CD4-positive, alpha-beta T cell treated with Interferon alpha-2 for 1 hour (primary cell): ENCODE measurements around the gene DIS3L2.

Experiments used
- DNase-seq, 2 donors: peaks; one replicate each; pipeline ENCODE4 v3.0.0-alpha.2; 2020 to 2022

DIS3L2 gene

GRCh38 chr2:231960810-231961348, 634 bp upstream of the DIS3L2 start:
- DNase-seq: no peak

DNA sequence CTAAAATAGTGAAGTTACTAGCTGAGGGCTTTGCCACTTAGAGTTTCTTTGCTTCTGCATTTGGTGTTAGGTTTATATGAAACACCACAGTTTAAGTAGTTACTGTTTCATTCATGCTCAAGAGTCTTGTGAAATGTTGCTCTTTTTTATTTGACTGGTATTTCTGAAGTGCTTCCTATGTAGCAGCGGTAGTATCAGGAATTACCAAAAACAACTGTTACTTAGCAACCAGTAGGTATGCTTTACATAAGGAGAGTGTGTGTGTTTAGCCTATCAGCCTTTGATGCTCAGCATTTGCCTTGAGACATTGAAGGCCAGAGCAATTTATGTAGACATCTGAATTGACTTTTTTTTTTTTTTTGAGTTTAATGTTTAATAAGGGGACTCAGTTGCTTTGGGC, 3.6 kb downstream of the DIS3L2 start:
- DNase-seq: no peak

DNA sequence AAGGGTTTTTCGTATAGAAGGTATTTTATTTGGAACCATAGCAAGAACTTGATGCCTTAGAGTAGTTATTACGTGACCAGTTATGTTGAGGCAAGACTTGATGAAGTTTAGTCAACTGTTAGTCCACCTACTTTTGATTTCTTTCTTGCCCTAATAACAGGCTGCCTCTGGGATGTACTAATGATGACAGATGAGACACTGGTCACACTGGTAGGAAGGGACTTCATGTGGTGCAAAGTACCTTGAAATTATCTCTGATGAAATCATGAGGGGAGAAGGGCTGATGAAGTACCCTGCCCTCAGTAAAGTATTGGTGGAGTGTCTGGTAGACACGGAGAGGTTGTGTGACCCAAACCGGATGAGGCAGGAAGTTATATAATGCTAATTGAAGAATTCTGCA, 5.4 kb downstream of the DIS3L2 start:
- no peak for DNase-seq

- no peak for DNase-seq
Observed at GRCh38 chr2:231968820-231969219, 7.3 kb downstream of the DIS3L2 start.

- DNase-seq: no peak
Observed at GRCh38 chr2:231970461-231970860, 8.9 kb downstream of the DIS3L2 start.

DNA sequence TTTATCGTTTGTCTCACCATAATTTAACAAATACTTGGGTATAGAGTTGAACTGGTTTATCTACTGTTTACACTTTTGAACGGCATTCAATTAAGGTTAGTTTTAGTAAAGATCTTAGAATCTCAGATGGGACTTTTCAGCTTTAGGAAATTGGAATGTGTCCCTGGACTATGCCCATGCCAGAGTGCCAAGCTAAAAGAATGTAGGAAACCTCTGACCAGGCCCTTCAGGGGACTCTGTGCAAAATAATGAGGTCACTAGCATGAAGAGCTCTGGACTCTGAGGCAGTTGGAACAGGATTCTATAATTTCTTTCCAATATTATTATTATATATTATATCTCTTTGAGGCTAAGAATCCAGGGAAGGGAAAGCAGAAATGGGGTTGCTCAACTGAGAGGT, 13.5 kb downstream of the DIS3L2 start:
- no peak for DNase-seq

GRCh38 chr2:231977430-231977829, 15.9 kb downstream of the DIS3L2 start:
- DNase-seq: no peak

DNA sequence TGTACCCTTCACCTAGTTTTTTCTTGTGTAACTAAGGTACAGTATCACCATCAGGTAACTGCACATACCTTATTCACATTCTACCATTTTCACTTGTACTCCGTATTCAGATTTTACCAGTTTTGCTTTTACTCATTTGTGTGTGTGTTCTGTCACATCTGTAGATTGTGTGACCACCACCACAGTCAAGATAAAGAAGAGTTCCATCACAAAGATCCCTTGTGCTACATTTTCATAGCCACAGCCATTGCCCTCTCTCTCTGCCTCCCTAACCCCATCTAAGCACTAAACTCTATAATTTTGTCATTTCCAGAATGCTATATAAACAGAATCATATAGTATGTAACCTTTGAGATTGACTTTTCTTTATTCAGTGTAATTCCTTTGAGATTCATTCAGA, 23.5 kb downstream of the DIS3L2 start:
- DNase-seq: no peak

GRCh38 chr2:231985823-231986261, 24.3 kb downstream of the DIS3L2 start:
- DNase-seq: no peak

GRCh38 chr2:231987124-231987727, 25.7 kb downstream of the DIS3L2 start:
- DNase-seq: no peak

DNA sequence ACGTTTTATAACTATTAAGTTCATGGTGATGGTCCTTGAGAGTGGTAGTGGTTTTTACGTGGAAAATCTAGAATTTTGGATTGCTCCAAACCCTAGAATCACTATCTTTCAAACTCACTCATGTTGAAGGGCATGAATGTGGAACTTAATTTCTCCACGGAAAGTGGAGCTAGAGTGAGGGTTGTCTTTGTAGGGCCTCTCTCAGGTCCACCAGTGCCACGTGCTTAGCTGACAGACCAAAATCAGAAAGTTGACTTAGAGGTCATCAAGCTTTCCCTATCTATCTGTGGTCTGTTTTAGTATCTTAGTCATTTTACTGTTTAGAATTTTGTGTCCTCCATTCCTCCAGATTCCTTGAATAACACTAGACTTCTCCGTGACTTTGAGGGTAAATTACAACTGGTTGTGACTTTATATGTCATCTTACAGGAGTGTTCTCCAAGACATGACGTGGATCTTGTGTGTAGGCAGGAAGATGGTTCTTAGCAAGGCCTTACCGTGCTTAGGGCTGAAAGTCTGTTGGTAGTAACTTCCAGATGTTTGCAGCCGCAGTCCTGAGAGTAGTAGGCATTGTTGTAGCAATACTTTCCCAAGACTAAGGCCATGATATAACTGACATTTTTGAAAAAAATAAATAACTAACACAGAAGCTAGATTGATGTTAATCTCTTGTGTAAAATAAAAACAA, 26.8 kb downstream of the DIS3L2 start:
- DNase-seq: no peak

DNA sequence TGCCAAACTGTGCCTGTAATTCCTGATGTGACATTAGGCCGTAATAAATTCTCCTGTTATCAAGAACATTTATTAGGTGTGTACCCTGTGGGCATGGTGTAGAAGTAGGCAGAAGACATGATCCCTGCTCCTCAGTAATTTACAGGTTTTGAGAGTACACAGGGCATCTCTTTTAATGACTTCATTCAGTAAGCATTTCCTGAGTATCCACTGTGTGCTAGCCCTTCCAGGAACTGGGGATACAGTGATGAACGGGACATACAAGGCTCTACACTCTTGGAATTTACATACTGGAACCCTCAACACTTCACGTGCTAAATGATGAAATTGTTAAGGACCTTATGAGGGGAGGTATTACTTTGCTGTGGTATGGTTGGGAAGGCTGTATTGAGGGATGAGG, 30.2 kb downstream of the DIS3L2 start:
- DNase-seq: no peak

GRCh38 chr2:231992888-231993287, 31.4 kb downstream of the DIS3L2 start:
- DNase-seq: no peak

DNA sequence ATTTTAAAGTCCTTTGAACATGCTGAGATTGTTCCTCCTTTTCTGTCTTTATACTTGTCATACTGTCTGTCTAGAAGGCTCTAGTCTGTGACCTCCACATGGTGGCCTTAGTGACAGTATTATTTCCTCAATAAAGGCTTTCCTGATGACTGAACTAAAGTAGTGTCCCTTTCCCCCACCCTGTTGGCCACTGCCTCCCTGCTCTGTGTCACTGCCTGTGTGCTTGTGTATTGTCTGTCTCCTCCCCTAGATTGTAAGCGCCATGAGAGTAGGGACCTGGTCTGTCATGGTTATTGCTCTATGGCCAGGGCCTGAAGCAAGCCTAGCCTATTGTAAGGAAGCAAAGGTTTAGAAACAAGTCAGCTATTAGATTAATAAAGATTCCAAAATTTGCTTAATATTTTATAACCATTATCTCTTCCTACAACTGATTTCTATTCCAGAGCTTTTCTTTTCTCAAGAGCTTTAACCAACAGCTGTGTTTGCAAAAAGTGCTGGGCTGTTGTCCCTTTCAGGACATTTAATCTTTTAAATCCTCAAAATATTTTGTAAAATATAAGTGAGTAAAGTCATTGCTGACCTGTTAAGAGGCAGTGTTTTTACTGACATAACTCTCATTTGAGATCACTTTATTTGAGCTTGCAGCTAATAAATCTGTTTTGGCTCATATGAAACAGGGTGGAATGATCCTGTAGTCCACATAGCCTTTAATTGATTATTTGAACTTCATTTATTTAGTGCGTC, 35.5 kb downstream of the DIS3L2 start:
- no peak for DNase-seq

- no peak for DNase-seq
Observed at GRCh38 chr2:231998046-231998445, 36.5 kb downstream of the DIS3L2 start.

- DNase-seq: no peak
Observed at GRCh38 chr2:232000439-232000838, 38.9 kb downstream of the DIS3L2 start.

DNA sequence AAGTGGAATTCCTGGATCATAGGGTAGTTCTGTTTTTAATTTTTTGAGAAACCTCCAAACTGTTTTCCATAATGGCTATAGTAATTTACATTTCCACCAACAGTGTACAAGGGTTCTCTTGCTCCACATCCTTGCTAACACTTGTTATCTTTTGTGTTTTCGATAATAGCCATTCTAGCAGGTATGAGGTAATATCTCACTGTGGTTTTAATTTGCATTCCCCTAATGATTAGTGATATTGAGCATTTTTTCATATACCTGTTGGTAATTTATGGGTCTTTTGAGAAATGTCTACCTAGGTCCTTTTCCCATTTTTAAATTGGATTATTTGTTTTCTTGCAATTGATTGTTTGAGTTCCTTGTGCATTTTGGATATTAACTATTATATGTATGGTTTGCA, 39.6 kb downstream of the DIS3L2 start:
- DNase-seq: no peak

GRCh38 chr2:232006253-232006652, 44.7 kb downstream of the DIS3L2 start:
- no peak for DNase-seq

DNA sequence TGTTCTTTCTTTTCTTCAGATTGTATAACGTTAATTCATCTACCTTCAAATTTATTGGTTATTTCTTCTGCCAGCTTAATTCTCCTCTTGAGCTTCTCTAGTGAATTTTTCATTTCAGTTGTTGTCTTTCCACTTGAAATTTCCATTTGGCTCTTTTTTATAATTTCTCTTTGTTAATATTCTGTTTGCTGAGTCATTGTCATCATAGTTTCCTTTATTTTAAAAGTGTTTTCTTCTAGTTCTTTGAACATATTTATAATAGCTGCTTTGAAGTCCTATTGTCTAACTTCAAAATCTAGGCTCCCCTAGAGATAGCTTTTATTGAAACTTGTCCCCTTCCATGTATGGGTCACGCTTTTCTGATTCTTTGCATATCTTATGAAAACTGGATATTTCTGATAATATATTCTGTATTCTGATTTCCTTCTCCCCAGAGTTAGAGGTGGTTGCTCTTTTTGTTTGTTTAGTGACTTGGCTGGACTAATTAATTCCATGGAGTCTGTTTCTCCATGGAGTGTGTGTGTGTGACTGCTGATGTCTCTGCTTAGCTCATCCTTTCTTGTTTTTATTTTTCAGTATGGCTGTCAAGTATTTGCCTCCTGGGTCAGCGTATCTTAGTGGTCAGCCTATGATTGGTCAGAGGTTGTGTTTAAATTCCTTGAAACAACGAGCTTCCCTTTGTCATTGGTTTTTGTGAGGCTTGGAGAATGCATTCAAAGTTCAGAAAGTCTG, 47.6 kb downstream of the DIS3L2 start:
- DNase-seq: no peak

GRCh38 chr2:232009639-232010274, 48.2 kb downstream of the DIS3L2 start:
- no peak for DNase-seq

DNA sequence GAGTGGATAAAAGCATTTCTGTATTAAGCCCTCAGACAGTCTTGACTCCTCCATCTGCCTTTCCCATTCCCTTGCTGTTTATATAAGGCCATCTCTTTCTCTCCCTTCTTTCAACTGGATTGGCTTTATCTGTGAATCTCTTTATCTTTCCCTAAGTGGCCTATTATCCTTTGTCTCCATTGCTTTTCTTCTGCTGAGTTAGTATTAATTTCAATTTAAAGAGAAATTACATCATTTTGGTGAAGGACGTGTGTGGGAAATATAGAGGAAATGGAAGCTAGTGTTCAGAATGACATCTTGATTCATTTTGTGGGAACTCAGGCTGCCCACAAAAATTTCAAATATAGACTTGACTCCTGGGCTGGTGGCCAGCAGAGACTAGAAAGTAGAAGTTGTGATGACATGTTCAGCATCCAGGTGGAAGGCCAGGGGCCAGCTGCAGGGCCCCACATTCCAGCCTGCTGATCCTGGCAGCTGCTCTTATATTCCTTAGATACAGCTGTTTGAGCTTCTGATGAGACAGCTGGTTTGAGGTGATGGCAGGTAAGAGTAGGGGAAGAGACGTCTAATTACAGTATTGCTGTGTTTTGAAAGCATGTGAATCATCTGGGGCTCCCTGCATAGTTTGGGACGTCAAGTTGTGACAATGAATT, 52.3 kb downstream of the DIS3L2 start:
- no peak for DNase-seq

DNA sequence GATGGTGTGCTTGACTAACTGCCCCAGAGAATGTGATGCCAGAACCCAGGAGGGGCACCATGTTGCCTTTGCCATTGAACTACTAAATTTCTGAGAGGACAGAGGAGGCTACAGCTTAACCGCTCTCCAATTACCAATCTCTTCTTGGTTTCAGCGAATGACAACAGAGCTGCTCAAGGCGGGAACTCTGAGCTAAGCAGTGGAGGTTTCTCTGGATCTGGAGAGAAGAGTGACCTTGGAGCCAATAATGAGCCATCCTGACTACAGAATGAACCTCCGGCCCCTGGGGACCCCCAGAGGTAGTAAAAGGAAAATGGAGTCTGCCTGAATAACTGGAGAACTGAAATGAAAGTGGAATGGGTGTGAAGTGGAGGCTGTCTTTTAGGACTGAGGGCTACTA, 53.2 kb downstream of the DIS3L2 start:
- DNase-seq: no peak
